GM12891 (cell line): Measurements from ENCODE around the gene ENG.

ENCODE experiments used
- POLR2A ChIP-seq: IDR thresholded peaks from 2 replicates; pipeline ENCODE4 v1.6.1; 2011; ENCODE audit warnings: low read depth, low read length, control low read depth
- SPI1 ChIP-seq: IDR thresholded peaks from 2 replicates; pipeline ENCODE4 v1.6.1; 2011; ENCODE audit warnings: low read depth, low read length, control low read depth

DNA sequence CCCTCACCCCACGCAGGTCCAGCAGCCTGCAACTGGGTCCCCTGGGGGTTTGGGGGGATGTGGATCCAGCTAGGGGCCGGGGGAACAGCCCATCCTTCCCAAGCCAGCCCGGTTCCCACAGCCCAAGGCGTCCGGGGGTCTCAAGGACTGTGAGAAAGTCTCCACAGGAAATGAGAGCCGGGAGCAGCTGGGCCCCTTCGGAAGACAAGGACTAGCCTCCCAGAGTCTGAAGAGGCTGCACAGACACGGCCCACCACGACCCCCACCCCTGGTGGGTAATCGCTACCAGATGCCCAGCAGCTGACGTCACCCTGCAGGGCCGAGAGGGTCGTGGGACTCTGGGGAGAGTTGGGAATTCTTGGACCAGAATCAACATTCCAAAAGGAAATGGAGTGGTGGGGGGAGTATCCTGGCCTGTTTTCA, 86.5 kb downstream of the ENG start:
- TF ChIP-seq POLR2A (no peak), SPI1 (no peak)
